ENCODE data around the gene TMEM238.
A peak's percentile ranks its signal among the peaks of the same experiment; 100 is the strongest.
"Not testable (repeated sequence)": the region's sequence is repeated elsewhere in the genome, so short reads cannot be mapped to it uniquely, and the experiment has no call there.

Gene TMEM238

DNA sequence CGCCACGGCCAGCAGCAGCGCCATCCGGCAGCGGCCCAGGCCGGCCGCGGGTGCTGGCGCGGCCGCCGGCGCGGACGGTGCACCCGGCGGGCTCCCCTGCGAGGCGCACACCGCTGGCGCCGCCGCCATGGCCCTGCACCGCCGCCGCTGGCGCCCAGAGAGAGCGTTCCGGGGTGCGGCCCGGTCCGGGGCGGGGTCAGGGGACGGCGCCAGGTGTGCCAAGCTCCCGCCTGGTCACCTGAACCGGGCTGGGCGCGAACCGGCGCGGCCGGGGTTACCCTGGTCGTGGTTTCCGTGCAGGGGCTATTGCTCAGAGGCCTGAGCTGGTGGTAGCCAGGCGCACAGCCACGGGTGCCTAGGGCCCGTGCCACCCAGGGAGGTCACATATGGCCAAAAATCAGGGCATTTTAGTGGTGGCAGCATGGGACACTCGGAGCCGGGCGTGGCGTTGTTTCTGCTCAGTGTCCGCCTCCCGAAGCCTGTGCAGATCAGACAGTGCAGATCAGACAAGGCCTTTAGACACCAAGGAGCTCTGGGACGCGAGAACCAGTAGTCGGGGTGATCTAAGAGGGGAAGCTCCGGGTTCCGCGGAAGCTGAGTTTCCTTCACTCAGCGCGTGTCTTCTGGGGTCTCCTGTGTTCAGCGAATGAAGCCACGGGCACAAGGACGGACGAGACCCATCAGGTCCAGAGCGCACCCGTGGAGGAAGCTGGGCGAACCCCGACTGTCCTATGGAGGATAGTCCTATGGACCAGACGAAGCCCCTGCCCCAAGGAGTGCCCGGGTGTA lies at the start of gene TMEM238:
Gene TMEM238 (minus strand): TSS at position 162 of the 789 bp plus-strand sequence. CDS start 33 bp downstream, at position 129.
- DNase-seq (ENCODE audit: low read depth, low spot score), result no peak

DNA sequence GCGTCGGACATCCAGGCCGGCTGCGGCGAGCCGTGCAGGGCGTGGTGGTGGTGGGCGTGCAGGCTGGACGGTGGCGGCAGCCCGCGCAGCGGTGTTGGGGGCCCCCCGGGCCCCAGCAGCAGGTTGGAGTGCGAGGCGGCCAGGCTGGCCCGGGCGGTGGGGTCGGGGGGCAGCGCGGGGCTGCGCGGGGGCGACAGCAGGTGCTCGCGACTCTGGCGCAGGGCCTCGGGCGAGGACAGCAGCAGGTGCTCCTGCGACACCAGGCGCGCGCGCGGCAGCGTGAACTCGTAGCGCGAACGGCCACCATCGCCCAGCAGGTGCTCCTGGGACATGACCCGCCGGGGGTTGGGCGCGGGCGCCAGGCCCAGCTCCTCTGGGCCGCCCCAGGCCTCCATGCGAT lies 49.2 kb upstream of the TMEM238 start:
- no peak for DNase-seq (ENCODE audit: low read depth, low spot score)

DNA sequence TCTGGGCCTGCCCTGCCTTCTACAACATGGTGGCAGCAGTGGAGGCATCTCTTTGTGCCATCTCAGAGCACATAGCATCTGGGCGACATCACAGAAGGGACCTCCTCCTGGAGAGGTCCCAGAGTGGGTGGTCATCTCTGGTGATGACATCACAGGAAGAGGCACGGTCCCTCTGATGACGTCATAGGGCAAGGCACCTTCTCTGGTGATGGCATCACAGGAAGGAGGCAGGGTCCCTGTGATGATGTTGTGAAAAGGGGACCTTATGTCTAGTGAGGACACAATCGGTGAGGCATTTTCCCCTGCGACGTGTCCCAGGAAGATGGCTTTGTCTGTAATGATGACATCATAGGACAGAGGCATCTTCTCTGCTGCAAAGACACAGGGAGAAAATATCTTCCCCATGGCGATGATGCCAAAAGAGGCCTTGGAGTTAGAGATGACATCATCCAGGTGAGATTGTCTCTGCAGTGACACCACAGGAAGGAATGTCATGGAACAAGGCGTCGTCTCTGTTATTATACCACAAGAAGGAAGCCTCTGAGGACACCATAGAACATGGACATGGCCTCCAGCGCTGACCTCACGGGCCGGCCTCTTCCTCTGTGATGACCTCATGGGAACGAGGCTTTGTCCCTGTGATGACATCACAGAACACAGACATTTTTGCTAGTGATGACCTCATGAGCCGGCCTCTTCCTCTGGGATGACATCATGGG lies 48.3 kb upstream of the TMEM238 start:
- DNase-seq (ENCODE audit: low read depth, low spot score), result no peak

DNA sequence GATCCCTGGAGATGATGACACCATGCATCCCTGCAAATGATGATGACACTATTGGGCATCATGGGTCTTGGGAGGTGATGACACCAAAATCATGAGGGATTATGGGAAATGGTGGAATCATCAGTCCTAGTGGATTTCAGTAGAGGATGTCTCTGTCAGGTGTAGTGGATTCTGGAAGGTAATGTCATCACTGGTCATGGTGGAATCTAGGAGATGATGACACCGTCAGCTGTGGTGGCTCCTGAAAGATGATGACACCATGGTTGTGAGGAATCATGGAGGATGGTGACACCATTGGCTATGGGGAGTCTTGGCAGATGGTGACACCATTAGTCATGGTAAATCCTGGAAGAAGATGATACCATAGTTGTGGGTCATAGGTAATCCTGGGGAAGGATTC lies 47.1 kb upstream of the TMEM238 start:
- DNase-seq (ENCODE audit: low read depth, low spot score), result no peak

GRCh38 chr19:55426042-55426441 lies 42.0 kb upstream of the TMEM238 start:
- DNase-seq (ENCODE audit: low read depth, low spot score), result no peak

DNA sequence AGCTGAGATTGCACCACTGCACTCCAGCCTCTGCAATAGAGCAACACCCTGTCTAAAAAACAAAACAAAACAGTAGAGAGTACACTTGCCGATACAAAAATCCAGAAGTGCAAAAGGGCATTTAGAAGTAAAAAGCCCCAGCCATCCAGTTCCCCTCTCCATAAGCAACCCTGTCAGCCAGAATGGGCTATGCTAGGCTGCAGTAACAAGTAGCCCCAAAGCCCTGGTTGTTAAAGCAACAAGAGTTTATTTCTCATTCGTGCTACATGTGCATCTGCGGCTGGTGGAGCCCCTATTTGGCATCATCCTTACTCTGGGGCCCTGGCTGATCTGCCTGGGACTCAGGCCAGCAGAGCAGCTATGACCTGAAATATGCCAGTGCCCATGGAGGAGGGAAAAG lies 40.4 kb upstream of the TMEM238 start:
- DNase-seq (ENCODE audit: low read depth, low spot score), result no peak

DNA sequence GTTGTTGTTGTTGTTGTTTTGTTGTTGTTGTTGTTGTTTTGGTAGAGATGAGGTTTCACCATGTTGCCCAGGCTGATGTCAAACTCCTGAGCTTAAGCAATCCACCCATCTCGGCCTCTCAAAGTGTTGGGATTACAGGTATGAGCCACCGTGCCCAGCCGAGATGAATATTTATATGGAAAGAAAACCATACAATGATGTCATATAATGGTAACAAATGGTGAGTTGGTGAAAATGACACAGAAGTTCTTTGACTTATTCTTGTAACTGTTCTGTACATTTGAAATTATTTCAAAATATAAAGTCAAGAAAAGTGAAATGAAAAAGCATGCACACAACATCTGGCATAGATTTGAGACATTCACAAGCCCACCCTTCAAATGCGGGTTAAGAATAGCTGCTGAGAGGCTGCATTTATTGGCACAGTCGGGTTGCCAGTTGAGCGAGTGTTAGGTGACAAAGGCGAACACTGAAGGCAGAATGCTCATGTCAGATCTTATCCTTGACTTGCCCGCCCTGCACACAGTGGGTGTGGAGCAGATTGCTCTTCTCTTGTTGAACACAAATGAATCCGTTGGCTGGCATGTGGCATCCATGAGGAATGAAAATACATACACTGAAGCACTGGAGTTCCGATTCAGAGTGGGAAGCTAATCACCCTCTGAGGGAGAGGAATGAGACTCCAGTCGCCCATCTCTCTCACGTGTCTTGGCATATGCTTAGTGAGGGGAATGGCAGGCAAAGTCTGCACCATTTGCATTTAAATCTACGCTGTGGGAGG lies 39.3 kb upstream of the TMEM238 start:
- no peak for DNase-seq (ENCODE audit: low read depth, low spot score)

DNA sequence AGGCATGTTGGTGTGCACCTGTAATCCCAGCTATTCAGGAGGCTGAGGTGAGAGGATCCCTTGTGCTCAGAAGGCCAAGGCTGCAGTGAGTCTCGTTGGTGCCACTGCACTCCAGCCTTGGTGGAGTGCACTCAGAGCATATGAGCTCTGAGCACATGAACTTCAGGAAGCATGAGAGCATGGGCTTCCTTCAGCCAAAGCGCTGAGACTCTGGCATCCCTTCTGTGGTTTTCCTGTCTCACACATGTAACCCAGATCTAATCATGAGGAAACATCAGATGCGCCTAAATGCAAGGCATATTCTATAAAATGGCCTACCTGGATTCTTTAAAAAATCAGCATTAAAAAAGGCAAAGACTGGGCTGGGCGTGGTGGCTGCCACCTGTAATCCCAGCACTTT lies 37.2 kb upstream of the TMEM238 start:
- not testable (repeated sequence) for DNase-seq (ENCODE audit: low read depth, low spot score)

GRCh38 chr19:55419624-55420236 lies 35.6 kb upstream of the TMEM238 start:
- no peak for DNase-seq (ENCODE audit: low read depth, low spot score)

- DNase-seq (ENCODE audit: low read depth, low spot score), result no peak
Measured at GRCh38 chr19:55419103-55419502, 35.0 kb upstream of the TMEM238 start.

DNA sequence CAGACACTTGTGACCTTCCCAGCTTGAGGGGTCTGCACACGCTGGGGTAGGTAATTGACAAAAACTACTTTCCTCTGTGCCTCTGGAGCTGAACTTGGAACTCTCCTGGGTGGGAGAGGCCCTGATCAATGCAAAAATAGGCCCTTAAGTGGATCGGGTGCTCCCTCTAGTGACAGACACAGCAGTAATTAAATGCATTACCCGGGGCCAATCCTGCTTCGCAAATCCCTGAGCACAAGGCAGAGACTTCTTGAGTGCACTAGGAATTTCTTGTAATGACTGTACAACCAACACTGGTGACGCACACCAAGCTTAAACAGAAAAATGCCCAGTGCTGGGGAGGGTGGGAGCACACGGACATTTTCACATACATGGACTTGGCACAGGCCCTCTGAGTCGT lies 34.1 kb upstream of the TMEM238 start:
- peak; percentile 91 for DNase-seq (ENCODE audit: low read depth, low spot score)

DNA sequence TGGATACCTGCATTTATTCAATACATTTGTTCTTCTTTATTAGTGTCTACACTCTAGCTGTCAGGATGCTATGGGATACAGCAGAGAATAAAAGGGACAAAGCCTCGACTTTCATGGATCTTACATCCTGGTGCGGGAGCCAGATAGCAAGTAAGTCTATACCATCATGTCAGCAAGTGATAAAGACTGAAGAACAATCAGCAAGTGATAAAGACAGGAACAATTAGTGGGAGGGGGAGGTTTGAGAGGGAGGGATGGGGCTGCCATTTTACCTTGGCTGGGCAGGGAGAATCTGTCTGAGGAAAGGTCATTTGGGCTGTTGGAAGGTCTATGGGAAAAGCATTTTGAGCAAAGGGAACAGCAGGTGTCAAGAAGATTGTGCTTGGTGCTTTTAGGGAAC lies 26.1 kb upstream of the TMEM238 start:
- DNase-seq (ENCODE audit: low read depth, low spot score), result no peak

DNA sequence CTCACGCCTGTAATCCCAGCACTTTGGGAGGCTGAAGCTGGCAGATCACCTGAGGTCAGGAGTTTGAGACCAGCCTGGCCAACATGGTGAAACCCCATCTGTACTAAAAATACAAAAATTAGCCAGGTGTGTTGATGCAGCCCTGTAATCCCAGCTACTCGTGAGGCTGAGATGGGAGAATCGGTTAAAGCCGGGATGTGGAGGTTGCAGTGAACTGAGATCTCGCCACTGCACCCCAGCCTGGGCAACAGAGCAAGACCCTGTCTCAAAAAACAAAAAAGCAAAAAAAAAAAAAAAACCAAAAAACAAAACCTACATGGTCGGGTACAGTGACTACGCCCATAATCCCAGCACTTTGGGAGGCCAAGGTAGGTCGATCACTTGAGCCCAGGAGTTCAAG lies 25.1 kb upstream of the TMEM238 start:
- DNase-seq (ENCODE audit: low read depth, low spot score), result not testable (repeated sequence)

DNA sequence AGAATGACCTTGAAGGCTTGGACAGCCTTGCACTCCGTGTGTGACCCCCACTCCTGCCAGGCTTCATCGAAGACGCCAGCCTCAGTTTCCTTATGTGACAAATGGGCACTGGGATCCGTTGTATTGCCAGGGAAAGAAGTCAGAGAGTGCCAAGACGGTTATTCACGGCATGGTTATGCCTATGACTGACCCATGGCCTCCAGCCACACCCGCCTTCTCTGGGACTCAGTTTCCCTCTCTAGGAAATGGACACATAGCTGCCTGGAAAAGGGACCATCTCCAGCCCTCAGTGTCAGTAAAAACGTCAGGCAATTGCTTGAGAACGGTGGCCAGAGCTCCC lies 24.4 kb upstream of the TMEM238 start:
- no peak for DNase-seq (ENCODE audit: low read depth, low spot score)

GRCh38 chr19:55407800-55408532 lies 23.9 kb upstream of the TMEM238 start:
- DNase-seq (ENCODE audit: low read depth, low spot score), result peak; percentile 100

GRCh38 chr19:55407550-55407799 lies 23.4 kb upstream of the TMEM238 start, which contains the start of gene UBE2S:
Gene UBE2S (minus strand): TSS chr19:55407788. CDS start chr19:55407589, 199 bp downstream.
- not testable (repeated sequence) for DNase-seq (ENCODE audit: low read depth, low spot score)

GRCh38 chr19:55406826-55407549 lies 22.9 kb upstream of the TMEM238 start:
- peak; percentile 66 for DNase-seq (ENCODE audit: low read depth, low spot score)

DNA sequence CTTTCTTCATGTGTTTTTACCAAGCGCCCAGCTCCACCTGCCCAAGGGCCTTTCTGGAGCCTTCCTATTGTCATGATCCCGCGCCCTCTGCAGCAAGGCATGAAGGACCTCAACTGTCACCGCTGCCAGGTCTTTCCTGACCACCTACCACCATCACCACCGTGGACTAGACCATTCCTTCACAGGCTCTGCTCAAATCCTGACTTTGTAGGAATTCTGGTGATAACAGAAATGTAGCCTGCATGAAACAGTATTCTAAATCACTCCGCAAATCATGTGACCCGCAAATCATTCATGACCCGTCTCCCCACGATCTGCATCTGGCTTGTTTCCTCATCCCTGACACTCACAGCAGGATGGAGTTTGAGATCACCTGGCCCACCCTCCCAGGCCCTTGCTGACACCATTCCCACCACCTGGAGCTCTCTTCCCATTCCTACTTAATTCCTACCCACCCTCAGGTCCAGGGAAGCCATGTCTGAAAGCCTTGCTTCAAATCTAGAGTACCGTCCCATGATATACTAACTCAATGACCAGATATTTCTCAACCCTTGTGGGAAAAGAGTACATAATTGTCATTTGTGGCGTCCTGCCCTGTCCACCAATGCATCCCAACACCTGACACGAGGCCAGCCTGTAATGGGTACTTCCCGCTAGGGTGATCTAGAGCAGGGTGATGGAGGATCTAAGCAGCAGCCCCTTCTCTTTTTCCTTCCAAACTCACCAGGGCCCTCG lies 22.2 kb upstream of the TMEM238 start:
- no peak for DNase-seq (ENCODE audit: low read depth, low spot score)

- no peak for DNase-seq (ENCODE audit: low read depth, low spot score)
Measured at GRCh38 chr19:55405638-55406037, 21.5 kb upstream of the TMEM238 start.

DNA sequence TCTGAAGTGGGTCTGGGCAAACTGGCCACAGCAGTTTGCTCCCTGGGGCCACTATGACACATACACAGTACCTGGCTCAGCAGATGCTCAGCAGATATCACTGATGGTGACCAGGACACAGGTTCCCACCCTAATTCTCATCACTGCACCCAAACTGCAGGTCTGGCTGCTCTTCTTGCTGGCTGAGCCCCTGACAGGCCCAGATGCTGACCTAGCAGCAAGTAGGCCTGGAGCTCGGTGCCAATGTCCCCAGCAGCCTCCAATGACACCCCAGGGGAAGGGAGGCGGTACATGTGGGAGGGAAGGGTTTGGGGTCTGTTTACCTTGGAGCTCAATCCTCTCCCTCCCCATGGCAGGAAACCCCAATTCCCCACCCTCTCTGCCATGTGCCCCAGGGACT lies 18.4 kb upstream of the TMEM238 start:
- DNase-seq (ENCODE audit: low read depth, low spot score), result no peak

Measured in astrocyte of the hippocampus (primary cell).